Skeletal muscle satellite cell (primary cell): ENCODE measurements around the gene C1orf94.

Experiments
- H3K27me3 ChIP-seq: 2 replicates; pipeline ENCODE4 v1.7.0; 2013; ENCODE audit warnings: low read length; ENCODE audit not compliant: control insufficient read depth, insufficient read depth
- H3K36me3 ChIP-seq: 2 replicates; pipeline ENCODE4 v1.7.0; 2013; ENCODE audit warnings: mild to moderate bottlenecking, control low read depth, low read length; ENCODE audit not compliant: insufficient read depth
- H3K4me1 ChIP-seq: 2 replicates; pipeline ENCODE4 v1.7.0; 2013; ENCODE audit warnings: low read length; ENCODE audit not compliant: control insufficient read depth, insufficient read depth
- H3K4me2 ChIP-seq: 2 replicates; pipeline ENCODE4 v1.7.0; 2013; ENCODE audit warnings: mild to moderate bottlenecking, low read length
- H3K4me3 ChIP-seq: 2 replicates; pipeline ENCODE4 v1.7.0; 2013; ENCODE audit warnings: low read length
- H3K9ac ChIP-seq: 2 replicates; pipeline ENCODE4 v1.7.0; 2013; ENCODE audit warnings: mild to moderate bottlenecking, low read depth, low read length, moderate library complexity
- H3K9me3 ChIP-seq: replicated peaks from 2 replicates; pipeline ENCODE4 v1.7.0; 2013; ENCODE audit warnings: mild to moderate bottlenecking, control low read depth, low read length

The C1orf94 gene

DNA sequence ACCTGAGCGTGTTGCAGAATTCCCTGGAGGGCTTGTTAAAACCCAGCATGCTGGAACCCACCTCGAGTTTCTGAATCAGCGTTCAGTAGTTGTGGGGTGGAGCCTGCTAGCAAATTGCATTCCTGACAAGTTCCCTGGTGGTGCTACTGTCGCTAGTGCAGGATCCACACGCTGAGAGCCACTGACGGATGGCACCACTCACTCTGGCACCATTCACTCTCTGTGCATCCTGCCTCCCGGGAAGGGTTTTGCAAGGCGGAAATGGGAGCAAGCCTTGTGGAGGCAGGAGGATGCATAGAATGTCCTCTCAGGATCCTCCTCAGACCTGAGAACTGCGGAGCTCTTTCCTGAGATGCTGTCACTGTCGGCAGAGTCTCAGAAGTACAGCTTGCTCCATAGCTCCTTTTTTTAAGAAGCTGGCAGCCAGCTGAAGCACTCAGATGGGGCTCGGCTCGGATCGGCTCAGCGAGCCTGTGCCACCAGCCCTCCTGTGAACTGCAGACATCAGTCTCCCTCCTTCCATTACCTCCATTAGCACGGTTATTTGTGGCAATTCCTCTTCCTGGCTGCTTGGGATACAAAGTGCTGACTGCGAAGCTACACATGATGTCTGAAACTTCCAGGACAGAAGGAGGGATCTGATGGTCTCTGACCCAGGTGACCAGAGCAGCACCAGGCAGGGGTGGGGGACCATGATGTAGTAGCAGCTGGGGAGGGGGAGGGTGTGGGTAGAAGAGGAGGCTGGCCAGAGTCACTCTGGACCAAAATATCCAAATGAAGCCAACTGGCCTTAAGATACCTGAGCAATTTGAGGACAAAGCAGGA is 89.6 kb downstream of the C1orf94 start:
- no peaks in the 10 kb centered on the region for H3K36me3 ChIP-seq
- no peak overlapping the region for H3K4me2 ChIP-seq
- H3K27me3 ChIP-seq = no peaks in the 10 kb centered on the region
- H3K4me3 ChIP-seq = no peak overlapping the region
- no peaks in the 10 kb centered on the region for H3K4me1 ChIP-seq
- H3K9me3 ChIP-seq = no peaks in the 10 kb centered on the region
- H3K9ac ChIP-seq = no peak overlapping the region

DNA sequence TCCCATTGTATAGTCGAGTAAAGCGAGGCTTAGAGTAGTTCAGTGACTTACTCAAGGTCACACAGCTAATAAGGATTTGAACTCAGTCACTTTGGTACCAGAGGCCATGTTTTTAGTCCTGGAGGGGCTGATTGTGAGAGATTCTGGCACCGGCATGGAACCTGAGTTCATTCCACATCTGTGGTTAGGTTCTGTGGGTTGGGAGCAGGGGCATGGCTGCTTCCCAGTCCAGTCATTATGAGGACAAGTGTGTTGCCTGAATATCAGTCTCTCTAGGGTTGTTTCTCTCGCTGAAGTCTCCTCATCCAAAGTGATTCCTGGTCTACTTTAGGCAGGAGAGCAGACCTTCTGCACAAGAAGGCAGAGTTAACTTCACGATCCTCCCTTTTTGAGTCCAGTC is 90.6 kb downstream of the C1orf94 start:
- Histone ChIP-seq H3K27me3 (no peaks in the 10 kb centered on the region), H3K9me3 (no peaks in the 10 kb centered on the region), H3K9ac (no peak overlapping the region), H3K36me3 (no peaks in the 10 kb centered on the region), H3K4me3 (no peak overlapping the region), H3K4me2 (no peak overlapping the region), H3K4me1 (no peaks in the 10 kb centered on the region)

DNA sequence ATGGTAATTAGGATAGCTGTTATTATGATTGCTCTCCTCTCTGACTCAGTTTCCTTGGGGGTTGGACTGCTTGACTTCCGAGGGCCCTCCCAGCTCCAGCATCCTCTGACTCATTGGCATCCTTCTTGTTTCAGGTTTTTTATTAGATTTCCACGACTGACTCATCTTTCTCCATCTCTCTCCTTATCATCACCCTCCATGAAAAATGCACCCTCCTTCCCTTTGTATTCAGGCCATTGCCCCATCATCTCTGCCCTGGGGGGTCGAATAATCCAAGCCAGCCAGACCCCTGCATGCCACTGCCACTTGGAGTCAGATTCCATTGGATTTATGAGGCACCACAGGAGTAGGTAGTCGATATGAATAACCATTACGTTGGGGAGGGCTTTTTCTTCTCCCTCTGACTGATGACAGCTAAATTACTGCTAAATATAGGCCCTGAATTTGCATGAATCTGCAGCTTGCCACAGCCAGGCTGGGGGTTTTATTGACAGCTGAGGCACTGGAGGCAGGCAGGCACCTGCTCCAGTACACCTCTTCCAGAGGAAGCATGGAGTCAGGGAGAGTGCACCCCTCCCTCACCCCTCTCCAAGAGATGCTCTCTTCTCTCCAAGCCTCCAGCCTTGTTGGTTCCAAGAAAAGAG is 91.7 kb downstream of the C1orf94 start:
- no peak overlapping the region for H3K4me3 ChIP-seq
- H3K27me3 ChIP-seq = no peaks in the 10 kb centered on the region
- H3K36me3 ChIP-seq = no peaks in the 10 kb centered on the region
- H3K4me1 ChIP-seq = no peaks in the 10 kb centered on the region
- H3K4me2 ChIP-seq = no peak overlapping the region
- no peak overlapping the region for H3K9ac ChIP-seq
- no peaks in the 10 kb centered on the region for H3K9me3 ChIP-seq
